Activated T-cell treated with anti-CD3 and anti-CD28 coated beads for 1 hour (primary cell): ENCODE measurements around the gene PLPP1.

ENCODE experiments used
- DNase-seq: peaks from one replicate; pipeline ENCODE4 v3.0.0-alpha.2; 2020; ENCODE audit warnings: low read depth

PLPP1 gene

DNA sequence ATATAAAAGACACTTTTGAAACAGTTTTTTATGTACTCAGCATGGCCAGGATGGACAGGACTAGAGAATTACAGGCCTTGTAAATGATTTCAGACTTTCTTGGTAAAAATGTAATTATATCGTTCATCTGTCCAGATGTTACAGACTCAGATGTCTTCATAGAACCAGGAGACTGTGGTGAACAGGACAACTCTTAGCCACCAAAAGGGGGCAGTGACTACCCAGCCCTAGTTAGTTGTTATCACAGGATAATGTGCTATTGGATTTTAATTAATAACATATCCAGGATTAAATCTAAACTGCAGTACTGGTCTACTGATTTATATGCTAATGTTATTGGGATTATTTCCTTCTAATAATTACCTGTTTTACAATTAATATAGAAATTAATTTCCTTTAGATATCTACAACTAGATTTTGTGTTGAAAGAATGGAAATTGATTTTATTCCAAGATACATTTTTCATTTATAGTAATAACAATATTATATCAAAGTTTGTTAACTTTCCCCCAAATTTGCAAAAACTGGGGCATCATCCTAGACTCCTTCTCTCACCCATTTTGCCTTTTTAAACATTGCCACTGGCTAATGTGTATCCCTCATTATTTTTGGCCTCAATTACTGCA lies 127.6 kb downstream of the PLPP1 start:
- no peak for DNase-seq

DNA sequence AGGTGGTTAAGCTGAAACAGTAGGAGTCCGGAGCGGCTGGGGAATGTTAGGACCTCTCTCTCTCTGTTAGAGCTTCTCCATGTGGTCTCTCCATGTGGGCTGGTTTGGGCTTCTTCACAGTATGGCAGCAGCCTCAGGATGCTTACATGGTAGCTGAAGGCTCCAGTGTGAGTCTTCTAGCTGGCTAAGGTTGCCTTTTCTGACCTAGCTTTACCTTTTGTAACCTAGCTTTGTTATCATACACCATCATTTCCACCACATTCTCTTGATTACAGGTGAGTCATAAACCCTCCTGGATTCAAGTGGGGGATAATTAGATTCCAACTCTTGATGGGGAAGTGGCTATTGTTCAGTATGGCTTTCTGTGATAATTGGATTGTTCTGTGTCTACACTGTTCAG lies 128.5 kb downstream of the PLPP1 start:
- no peak for DNase-seq

DNA sequence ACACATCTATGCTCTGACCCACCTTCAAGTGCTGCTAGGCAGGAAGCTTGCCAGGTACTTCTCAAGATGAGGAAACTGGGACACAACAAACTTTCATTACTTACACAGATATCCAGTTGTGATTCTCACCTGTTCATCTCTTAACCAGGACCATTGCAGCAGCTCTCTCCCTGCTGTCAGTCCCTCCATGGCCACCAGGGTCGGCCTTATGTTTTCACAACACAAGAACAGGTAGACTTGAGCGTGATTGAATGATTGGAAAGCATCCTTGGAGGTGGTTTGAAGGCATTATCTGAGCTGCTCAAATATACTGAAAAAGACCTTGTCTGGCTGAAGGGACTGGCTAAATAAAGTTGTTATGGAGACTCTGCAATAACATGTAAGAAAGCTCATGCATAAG lies 132.6 kb downstream of the PLPP1 start:
- no peak for DNase-seq

DNA sequence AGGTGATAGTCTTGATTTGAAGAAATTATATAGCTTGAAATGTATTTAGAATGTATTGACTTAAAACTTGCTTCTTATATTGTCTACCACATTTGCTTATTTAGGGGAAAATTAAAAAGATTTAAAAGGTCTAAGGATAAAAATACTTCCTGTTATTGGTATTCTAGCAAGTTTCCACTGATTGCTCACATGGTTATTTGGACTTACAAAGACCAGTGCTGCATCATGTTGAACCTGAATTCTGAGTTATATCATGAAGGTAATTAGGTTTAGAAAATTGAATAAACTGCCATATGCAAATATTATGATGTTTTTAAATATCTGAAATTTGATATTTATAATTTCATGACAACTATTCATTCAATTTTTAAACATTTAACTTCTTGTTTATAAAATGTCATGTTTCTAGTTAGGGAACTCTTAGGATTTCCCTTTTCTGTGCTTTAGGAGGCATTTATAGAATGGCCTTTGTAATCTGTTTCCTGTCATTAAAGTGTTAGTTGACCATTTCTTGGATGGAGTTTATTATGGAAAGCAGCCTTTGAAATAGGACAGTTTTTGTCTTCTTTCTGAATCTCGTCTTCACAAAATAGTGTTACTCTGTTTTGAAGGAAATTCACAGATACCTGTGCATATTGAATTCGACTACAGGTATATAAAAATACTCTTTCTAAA lies 141.1 kb downstream of the PLPP1 start:
- no peak for DNase-seq

DNA sequence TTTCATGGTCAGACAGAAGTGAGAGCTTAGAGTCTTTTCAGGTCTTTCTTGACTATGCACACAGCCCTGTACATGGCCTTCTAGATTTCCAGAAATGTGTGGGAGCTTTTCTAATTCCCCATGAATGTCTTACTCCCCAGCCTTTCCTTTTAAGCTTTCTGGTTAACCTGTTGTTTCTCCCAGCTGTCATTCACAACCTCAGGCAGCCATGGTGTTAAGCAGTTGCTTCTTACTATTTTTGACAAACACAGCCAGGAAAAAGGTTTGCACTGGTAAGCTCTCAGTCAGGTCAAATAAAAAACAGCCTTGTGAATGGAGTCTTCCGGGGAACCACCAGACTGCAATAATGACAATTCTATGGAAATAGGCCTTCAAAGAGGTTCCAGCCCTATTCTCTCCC lies 142.1 kb downstream of the PLPP1 start:
- no peak for DNase-seq

DNA sequence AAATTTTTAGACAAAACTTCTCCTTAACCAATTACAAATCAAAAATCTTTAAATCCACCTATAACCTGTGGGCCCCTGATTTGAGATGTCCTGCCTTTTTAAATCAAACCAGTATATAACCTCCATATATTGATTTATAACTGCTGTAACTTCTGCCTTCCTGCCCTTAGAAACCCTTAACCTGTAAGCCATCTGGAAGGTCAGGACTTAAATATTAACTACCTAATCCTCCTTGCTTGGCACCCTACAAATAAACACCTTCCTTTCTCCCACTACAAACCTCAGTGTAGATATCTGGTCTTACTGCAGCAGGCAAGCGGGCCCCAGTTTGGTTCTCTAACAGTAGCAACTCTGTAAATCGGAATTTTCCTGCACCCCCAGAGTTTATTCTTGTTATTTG lies 143.1 kb downstream of the PLPP1 start:
- DNase-seq = no peak

DNA sequence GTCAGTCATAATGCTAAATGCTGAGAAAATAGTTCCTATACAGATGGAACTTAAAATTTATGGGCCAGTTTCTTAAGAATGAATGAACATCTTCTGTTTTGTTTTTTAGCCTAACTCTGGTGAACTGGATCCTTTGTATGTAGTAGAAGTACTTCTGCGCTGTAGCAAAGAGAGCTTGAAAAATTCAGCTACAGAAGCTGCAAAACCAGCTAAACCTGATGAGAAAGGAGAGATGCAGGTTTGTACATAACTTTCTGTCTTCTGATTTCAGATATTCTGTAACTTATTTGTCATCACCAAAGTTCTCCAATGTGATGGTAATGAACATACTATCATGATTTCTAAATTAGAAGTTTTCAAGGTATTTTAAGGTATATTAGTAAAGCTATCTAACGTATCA lies 146.9 kb downstream of the PLPP1 start:
- DNase-seq = no peak

DNA sequence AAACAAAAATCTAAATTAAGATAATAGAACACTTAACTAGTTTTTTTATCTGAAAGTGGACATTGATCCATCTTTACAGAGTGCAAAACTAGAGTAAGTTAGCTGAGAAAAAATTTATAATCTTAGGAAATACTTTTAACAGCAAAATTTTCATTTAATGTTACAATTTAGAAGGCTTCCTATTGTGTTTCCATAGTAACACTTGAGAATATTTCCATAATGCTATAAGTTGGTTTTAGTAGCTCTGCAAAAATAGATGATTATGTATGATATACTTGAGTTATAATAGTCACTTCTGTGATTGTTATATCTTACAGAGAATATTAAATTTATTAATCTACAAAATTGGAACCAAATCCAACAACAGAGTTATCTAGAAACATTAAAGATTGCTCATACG lies 148.4 kb downstream of the PLPP1 start:
- DNase-seq = no peak

DNA sequence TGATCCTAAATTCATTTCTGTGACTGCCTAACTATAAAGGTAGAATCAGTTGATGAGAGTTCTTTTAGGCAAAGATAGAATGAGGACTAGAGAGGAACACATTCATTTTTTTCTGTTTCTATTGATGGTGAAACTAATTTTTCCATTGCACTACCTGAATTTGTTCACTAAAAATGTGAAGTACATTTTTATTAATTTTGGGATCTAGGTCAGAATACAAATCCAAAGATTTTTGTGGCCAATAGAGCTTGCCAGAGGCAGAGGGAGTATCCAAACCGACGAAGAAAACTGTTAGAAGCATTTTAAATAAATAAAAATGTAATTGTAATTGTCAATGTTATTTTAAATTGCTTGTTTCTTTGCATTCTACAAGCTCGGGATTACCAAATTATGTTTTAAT lies 148.9 kb downstream of the PLPP1 start:
- no peak for DNase-seq

DNA sequence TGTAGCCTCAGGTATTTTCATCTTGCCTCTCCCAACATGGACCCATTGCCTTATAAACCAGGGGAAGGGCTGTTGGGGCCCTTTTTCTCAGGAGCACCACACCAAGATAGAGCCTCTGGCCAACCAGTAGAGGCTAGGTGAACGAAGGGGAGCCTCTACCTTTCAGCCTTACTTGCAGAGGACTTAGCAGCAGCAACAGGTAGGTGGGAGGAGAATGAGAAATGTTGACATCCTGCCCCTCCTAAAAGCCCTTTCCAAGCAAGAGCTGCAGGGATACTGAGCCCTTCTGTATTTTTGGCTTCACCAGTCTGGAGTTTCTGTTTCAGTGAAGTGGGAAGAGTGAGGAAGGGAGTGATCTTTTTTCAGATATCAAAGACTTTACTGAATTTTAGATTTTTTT lies 149.5 kb downstream of the PLPP1 start:
- DNase-seq = no peak

DNA sequence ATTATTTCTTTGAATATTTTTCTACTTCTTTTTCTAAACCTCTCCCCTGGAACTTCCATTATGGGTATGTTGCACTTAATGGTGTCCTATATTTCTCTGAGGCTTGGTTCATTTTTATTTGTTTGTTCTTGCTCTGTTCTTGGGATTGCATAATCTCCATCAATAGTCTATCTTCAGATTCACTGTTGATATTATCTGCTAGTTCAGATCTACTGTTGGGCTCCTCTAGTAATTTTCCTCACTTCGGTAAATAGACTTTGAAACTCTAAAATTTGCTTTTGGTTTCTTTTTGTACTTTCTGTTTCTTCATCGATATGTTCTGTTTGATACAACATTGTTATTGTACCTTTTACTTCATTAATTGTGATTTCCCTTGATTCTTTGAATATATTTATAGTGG lies 150.7 kb downstream of the PLPP1 start:
- no peak for DNase-seq

DNA sequence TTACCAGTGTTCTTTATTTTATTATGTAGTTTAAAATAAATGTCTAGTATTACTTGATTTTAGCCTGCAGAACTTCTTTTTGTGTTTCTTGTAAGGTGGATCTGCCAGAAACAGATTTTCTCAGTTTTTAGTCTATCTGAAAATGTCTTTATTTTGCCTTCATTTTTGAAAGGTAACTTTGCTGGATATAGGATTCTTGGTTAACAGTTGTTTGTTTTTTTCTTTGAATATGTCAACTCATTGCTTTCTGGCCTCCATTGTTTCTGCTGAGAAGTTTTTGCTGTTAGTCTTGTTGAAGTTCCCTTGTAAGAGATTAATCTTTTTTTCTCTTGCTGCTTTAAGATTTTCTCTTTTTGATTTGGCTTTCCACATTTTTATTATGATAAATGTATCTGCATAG lies 151.5 kb downstream of the PLPP1 start:
- no peak for DNase-seq

DNA sequence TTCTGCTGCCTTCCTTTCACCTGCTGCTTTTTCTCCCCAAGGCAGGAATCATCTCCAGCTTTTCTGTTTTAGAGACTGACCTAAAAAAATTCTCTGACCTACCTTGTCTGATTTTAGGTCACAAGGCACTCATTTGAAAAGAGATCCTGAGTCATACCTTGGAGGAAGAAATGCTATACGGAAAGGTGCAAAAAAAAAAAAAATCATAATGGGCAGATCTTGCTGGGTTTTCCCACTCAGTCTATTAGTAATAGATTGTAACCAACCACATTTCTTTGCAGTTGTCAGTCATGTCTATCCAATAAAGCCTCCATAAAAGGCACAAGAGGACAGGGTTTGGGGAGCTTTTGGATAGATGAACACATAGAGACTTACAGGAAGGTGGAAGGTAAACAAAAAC lies 157.0 kb downstream of the PLPP1 start:
- DNase-seq = no peak
